Measurements from ENCODE around the gene TBC1D13. TPM values are rescaled to one million over a fixed set of nuclear protein-coding genes. Genes with fewer than 3 reads are reported as not detected.
A peak's percentile ranks its signal among the peaks of the same experiment; 100 is the strongest.

The TBC1D13 gene
- total and polyA plus RNA-seq, 2 donors from 2014 or later: 29.0 to 38.5 TPM

DNA sequence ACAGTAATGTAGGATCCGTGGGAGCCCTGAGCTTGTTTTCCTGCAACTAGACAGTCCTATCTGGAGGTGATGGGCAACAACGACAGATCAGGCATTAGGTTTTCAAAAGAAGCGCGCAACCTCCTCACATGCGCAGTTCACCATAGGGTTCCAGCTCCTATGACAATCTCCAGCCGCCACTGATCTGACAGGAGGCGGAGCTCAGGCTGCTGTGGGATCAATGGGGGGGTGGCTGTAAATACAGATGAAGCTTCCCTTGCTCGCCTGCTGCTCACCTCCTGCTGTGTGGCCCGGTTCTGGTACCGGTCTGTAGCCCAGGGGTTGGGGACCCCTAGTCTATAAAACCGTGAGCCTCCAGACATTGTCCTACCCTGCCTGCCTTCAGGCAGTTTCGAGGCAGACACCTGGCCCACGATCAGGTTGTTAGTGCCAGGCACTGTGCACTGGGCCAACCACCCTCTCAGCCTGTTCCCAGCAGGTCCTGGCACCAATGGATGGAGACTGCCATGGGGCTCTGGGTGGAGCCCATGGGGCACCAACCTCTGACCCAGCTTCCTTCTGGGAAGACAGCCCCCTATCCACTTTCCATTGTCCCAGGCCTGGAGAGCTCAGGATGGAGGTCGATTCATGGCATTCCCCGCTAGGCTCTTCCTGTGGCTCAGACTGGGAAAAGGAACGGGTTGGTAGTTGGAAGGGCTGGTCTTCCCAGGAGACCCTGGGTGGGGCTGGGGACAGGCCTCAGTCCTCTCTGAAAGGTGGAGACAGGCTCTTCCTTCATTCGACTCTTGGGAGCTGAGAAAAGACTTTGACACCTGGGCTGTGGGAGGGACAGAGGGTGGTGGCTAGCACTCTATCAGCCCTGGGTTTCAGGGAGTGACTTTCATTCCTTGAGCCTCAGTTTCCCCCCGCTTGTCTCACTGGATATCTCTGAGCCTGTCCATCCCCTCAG, 32.9 kb downstream of the TBC1D13 start:
- peaks cover 0 to 12% (median 4%) of the 10 kb centered on the region in 3 donors for H3K4me1 ChIP-seq (ENCODE audit: control insufficient read depth in 2 of 3, insufficient read depth in 2 of 3, low read depth in 1 of 3, low read length in 3 of 3)
- no peaks in the 10 kb centered on the region for H3K9me3 ChIP-seq (ENCODE audit: control insufficient read depth in 2 of 3, insufficient read depth in 1 of 3, low read length in 3 of 3)
- no peak overlapping the region for H3K27ac ChIP-seq (ENCODE audit: low read depth in 2 of 2, low read length in 2 of 2)
- intact Hi-C loops (cut with DNase I): no loop called here
- H3K36me3 ChIP-seq (ENCODE audit: control insufficient read depth in 2 of 3, insufficient read depth in 3 of 3, low read length in 3 of 3): peaks cover 0 to 15% (median 2%) of the 10 kb centered on the region in 3 donors
- FAIRE-seq (no peak), DNase-seq (peak in 3 of 5 donors; percentile 40 to 76 (median 66))
- peak overlapping the region in 2 of 3 donors; percentile 39 to 69 for H3K4me3 ChIP-seq (ENCODE audit: low read length in 3 of 3)
- H3K9ac ChIP-seq (ENCODE audit: low read length in 3 of 3): no peak overlapping the region
- TF ChIP-seq, protein P1, sequence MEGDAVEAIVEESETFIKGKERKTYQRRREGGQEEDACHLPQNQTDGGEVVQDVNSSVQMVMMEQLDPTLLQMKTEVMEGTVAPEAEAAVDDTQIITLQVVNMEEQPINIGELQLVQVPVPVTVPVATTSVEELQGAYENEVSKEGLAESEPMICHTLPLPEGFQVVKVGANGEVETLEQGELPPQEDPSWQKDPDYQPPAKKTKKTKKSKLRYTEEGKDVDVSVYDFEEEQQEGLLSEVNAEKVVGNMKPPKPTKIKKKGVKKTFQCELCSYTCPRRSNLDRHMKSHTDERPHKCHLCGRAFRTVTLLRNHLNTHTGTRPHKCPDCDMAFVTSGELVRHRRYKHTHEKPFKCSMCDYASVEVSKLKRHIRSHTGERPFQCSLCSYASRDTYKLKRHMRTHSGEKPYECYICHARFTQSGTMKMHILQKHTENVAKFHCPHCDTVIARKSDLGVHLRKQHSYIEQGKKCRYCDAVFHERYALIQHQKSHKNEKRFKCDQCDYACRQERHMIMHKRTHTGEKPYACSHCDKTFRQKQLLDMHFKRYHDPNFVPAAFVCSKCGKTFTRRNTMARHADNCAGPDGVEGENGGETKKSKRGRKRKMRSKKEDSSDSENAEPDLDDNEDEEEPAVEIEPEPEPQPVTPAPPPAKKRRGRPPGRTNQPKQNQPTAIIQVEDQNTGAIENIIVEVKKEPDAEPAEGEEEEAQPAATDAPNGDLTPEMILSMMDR (IDR thresholded peaks at IDR 0.05; ENCODE audit: borderline replicate concordance, extremely low read depth, insufficient read depth): no peak
- H3K27me3 ChIP-seq (ENCODE audit: control insufficient read depth, insufficient read depth, low read length): no peaks in the 10 kb centered on the region

GRCh38 chr9:128820665-128821583, 33.9 kb downstream of the TBC1D13 start:
- no peaks in the 10 kb centered on the region for H3K27me3 ChIP-seq (ENCODE audit: control insufficient read depth, insufficient read depth, low read length)
- H3K36me3 ChIP-seq (ENCODE audit: control insufficient read depth in 2 of 3, insufficient read depth in 3 of 3, low read length in 3 of 3): peaks cover 0 to 24% (median 7%) of the 10 kb centered on the region in 3 donors
- H3K27ac ChIP-seq (ENCODE audit: low read depth in 2 of 2, low read length in 2 of 2): no peak overlapping the region
- intact Hi-C loops (cut with DNase I): no loop called here
- H3K9ac ChIP-seq (ENCODE audit: low read length in 3 of 3): no peak overlapping the region
- FAIRE-seq: no peak
- H3K9me3 ChIP-seq (ENCODE audit: control insufficient read depth in 2 of 3, insufficient read depth in 1 of 3, low read length in 3 of 3): no peaks in the 10 kb centered on the region
- peaks cover 0 to 12% (median 4%) of the 10 kb centered on the region in 3 donors for H3K4me1 ChIP-seq (ENCODE audit: control insufficient read depth in 2 of 3, insufficient read depth in 2 of 3, low read depth in 1 of 3, low read length in 3 of 3)
- H3K4me3 ChIP-seq (ENCODE audit: low read length in 3 of 3): no peak overlapping the region
- DNase-seq: peak in 1 of 5 donors; percentile 66
- TF ChIP-seq, protein P1 (IDR thresholded peaks at IDR 0.05; ENCODE audit: borderline replicate concordance, extremely low read depth, insufficient read depth): no peak

DNA sequence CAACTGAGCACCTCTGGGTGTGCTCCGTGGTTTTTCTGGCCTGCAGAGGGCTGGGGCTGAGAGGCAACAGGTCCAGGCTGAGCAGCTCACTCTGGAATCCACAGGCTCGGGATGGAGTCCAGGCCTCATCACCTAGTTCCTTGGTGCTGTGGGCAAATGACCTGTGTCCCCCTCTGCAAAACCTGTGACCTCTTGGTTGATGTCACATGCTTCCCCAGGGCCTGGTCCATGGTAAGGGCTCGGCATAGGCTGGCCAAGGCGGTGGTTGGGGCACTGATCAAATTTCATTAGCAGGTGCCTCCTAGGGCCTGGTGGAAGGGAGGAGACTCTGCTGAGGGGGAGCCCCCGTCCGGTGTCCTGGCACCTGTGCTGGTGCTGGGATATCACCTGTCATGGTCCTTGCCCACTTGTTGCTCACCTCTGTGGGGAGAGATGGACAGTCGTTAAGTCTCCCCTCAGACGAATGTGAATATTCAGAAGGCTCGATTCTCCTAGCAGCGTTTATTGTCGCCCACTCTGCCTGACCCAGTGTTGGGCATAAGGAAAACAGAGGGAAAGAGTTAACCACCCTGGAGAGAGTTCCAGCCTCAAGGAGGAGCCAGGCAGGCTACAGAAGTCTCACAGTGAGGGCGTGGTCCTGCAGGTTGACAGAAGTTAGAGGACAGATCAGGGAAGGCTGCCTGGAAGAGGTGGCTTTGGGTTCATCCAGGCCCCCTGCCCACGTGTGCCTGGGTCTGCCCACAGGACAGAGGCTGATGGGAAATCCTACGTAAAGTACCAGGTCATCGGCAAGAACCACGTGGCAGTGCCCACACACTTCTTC, 34.7 kb downstream of the TBC1D13 start:
- H3K9me3 ChIP-seq (ENCODE audit: control insufficient read depth in 2 of 3, insufficient read depth in 1 of 3, low read length in 3 of 3): no peaks in the 10 kb centered on the region

More for the DNA sequence above, 34.7 kb downstream of the TBC1D13 start:
- no peak overlapping the region for H3K4me3 ChIP-seq (ENCODE audit: low read length in 3 of 3)
- FAIRE-seq: no peak
- H3K27ac ChIP-seq (ENCODE audit: low read depth in 2 of 2, low read length in 2 of 2): no peak overlapping the region
- H3K4me1 ChIP-seq (ENCODE audit: control insufficient read depth in 2 of 3, insufficient read depth in 2 of 3, low read depth in 1 of 3, low read length in 3 of 3): peaks cover 0 to 12% (median 4%) of the 10 kb centered on the region in 3 donors
- H3K27me3 ChIP-seq (ENCODE audit: control insufficient read depth, insufficient read depth, low read length): no peaks in the 10 kb centered on the region
- H3K36me3 ChIP-seq (ENCODE audit: control insufficient read depth in 2 of 3, insufficient read depth in 3 of 3, low read length in 3 of 3): peaks cover 0 to 31% (median 10%) of the 10 kb centered on the region in 3 donors
- intact Hi-C loops (cut with DNase I): no loop called here
- H3K9ac ChIP-seq (ENCODE audit: low read length in 3 of 3): no peak overlapping the region
- TF ChIP-seq, protein P1 (IDR thresholded peaks at IDR 0.05; ENCODE audit: borderline replicate concordance, extremely low read depth, insufficient read depth): no peak
- DNase-seq: no peak
